ENCODE data around the gene WDR20.

Gene WDR20

GRCh38 chr14:102196039-102196901 lies 56.6 kb downstream of the WDR20 start:
- no peaks in the 10 kb centered on the region for H3K9me2 ChIP-seq (replicated peaks; ENCODE audit: control insufficient read depth, low read length)
- H3F3A ChIP-seq (ENCODE audit: control insufficient read depth, insufficient read depth) = 0 out of 2 replicates have a peak, but pooled peaks cover 2% of the 10 kb centered on the region
- no peak overlapping the region for H3K4me2 ChIP-seq (ENCODE audit: low read length)
- H3K27ac ChIP-seq (ENCODE audit: low read depth, low read length) = no peak overlapping the region
- no peaks in the 10 kb centered on the region for H3K27me3 ChIP-seq (ENCODE audit: control insufficient read depth, low read length)
- TF ChIP-seq, protein P1, sequence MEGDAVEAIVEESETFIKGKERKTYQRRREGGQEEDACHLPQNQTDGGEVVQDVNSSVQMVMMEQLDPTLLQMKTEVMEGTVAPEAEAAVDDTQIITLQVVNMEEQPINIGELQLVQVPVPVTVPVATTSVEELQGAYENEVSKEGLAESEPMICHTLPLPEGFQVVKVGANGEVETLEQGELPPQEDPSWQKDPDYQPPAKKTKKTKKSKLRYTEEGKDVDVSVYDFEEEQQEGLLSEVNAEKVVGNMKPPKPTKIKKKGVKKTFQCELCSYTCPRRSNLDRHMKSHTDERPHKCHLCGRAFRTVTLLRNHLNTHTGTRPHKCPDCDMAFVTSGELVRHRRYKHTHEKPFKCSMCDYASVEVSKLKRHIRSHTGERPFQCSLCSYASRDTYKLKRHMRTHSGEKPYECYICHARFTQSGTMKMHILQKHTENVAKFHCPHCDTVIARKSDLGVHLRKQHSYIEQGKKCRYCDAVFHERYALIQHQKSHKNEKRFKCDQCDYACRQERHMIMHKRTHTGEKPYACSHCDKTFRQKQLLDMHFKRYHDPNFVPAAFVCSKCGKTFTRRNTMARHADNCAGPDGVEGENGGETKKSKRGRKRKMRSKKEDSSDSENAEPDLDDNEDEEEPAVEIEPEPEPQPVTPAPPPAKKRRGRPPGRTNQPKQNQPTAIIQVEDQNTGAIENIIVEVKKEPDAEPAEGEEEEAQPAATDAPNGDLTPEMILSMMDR (IDR thresholded peaks at IDR 0.05; ENCODE audit: low read depth, low read length, poor library complexity, severe bottlenecking) = no peak
- no peak for TF ChIP-seq EZH2phosphoT487 (IDR thresholded peaks at IDR 0.05; ENCODE audit: borderline replicate concordance, low read length)
- peaks cover 11% of the 10 kb centered on the region for H4K20me1 ChIP-seq (ENCODE audit: control insufficient read depth, insufficient read depth, low read depth, low read length)
- peaks cover 22% of the 10 kb centered on the region for H3K4me1 ChIP-seq (ENCODE audit: control insufficient read depth, low read length)
- peaks cover 46% of the 10 kb centered on the region for H3K79me2 ChIP-seq (ENCODE audit: control insufficient read depth, low read length)
- H3K36me3 ChIP-seq (ENCODE audit: control insufficient read depth, low read length) = peaks cover 39% of the 10 kb centered on the region
- H3K4me3 ChIP-seq (ENCODE audit: low read length) = no peak overlapping the region
- no peaks in the 10 kb centered on the region for H3K9me3 ChIP-seq (ENCODE audit: control insufficient read depth, insufficient read depth, low read length)

DNA sequence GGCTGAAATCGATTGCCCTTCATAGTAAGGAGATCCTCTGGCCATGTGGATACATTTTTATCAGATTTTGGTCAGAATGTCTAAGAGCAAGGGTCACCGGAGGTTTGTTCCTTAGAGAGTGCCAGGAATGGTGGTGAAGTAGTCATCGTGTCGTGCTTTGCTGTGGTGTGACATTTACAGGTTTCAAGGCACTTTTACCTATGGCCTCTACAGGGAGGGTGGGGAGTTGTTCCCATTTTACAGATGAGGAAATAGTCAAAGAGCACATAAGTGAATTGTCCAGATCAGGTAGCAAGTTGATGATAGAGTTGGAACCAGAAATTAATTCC lies 57.2 kb downstream of the WDR20 start:
- no peaks in the 10 kb centered on the region for H3K9me2 ChIP-seq (replicated peaks; ENCODE audit: control insufficient read depth, low read length)
- H4K20me1 ChIP-seq (ENCODE audit: control insufficient read depth, insufficient read depth, low read depth, low read length) = peaks cover 9% of the 10 kb centered on the region; the same call in 1 of the 2 replicates
- H3K79me2 ChIP-seq (ENCODE audit: control insufficient read depth, low read length) = peaks cover 46% of the 10 kb centered on the region
- no peak overlapping the region for H3K27ac ChIP-seq (ENCODE audit: low read depth, low read length)
- peaks cover 23% of the 10 kb centered on the region for H3K4me1 ChIP-seq (ENCODE audit: control insufficient read depth, low read length)
- no peaks in the 10 kb centered on the region for H3K27me3 ChIP-seq (ENCODE audit: control insufficient read depth, low read length)
- TF ChIP-seq EZH2phosphoT487 (IDR thresholded peaks at IDR 0.05; ENCODE audit: borderline replicate concordance, low read length) = no peak
- TF ChIP-seq, protein P1 (IDR thresholded peaks at IDR 0.05; ENCODE audit: low read depth, low read length, poor library complexity, severe bottlenecking) = no peak
- H3K9me3 ChIP-seq (ENCODE audit: control insufficient read depth, insufficient read depth, low read length) = no peaks in the 10 kb centered on the region
- H3F3A ChIP-seq (ENCODE audit: control insufficient read depth, insufficient read depth) = 0 out of 2 replicates have a peak, but pooled peaks cover 2% of the 10 kb centered on the region
- no peak overlapping the region for H3K4me2 ChIP-seq (ENCODE audit: low read length)
- H3K36me3 ChIP-seq (ENCODE audit: control insufficient read depth, low read length) = peaks cover 39% of the 10 kb centered on the region
- H3K4me3 ChIP-seq (ENCODE audit: low read length) = no peak overlapping the region

GRCh38 chr14:102197317-102197853 lies 57.7 kb downstream of the WDR20 start:
- Histone ChIP-seq H3K9me3 (ENCODE audit: control insufficient read depth, insufficient read depth, low read length) (no peaks in the 10 kb centered on the region), H3K27me3 (ENCODE audit: control insufficient read depth, low read length) (no peaks in the 10 kb centered on the region), H3K4me3 (ENCODE audit: low read length) (no peak overlapping the region), H3K27ac (ENCODE audit: low read depth, low read length) (no peak overlapping the region), H3K9me2 (replicated peaks; ENCODE audit: control insufficient read depth, low read length) (no peaks in the 10 kb centered on the region), H3K79me2 (ENCODE audit: control insufficient read depth, low read length) (peaks cover 45% of the 10 kb centered on the region), H3K36me3 (ENCODE audit: control insufficient read depth, low read length) (peaks cover 39% of the 10 kb centered on the region), H3K4me2 (ENCODE audit: low read length) (no peak overlapping the region), H3K4me1 (ENCODE audit: control insufficient read depth, low read length) (peaks cover 26% of the 10 kb centered on the region), H4K20me1 (ENCODE audit: control insufficient read depth, insufficient read depth, low read depth, low read length) (peaks cover 9% of the 10 kb centered on the region; the same call in 1 of the 2 replicates), H3F3A (ENCODE audit: control insufficient read depth, insufficient read depth) (0 out of 2 replicates have a peak, but pooled peaks cover 2% of the 10 kb centered on the region)
- no peak for TF ChIP-seq EZH2phosphoT487 (IDR thresholded peaks at IDR 0.05; ENCODE audit: borderline replicate concordance, low read length)
- TF ChIP-seq, protein P1 (IDR thresholded peaks at IDR 0.05; ENCODE audit: low read depth, low read length, poor library complexity, severe bottlenecking) = no peak
